Activated CD4-positive, CD25-positive, alpha-beta regulatory T cell (primary cell): ENCODE results near the gene HK1.
"Not testable (repeated sequence)": the region's sequence is repeated elsewhere in the genome, so short reads cannot be mapped to it uniquely, and the experiment has no call there.

ENCODE experiments used
- DNase-seq, 4 experiments: peaks; one replicate each; lab custom pipeline; 2025; lab: John Stamatoyannopoulos, UW

The HK1 gene

DNA sequence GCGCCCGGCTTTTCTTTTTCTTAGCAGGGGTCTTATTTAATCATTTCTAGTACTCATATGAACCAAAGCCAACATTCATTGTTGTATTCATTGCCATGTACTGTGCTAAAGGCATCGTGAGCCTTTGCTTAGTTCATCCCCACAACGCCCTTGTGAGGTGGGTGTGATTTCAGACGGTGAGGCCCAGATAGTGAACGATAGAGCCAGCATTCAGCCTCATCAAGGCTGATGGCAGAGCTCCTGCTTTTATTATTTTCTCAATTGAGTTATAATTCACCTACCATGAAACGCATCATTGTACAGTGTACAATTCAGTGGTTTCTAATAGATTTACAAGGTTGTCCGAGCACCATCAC lies 50.1 kb downstream of the HK1 start:
- no peak for DNase-seq

- DNase-seq, result not testable (repeated sequence)
Measured at GRCh38 chr10:69328888-69329287, 50.6 kb downstream of the HK1 start.

- no peak for DNase-seq
Measured at GRCh38 chr10:69329721-69330178, 51.5 kb downstream of the HK1 start.

DNA sequence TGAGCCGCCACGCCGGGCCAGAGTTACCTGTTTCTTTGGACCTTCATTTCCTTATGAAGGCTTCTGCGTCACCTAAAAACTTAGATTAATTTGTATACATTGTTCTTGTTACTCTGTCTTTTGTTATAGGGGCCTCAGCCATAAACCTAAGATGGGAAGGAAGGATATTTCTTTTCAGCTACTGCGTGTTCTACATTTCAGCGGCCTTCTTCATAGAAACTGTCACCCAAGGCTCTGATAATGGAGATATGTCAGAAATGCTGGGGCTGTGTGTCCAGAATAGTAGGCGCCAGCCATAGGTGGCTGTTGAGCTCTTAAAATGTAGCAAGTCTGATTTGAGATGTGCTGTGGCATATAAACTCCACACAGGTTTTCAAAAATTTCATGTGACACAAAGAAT lies 52.9 kb downstream of the HK1 start:
- no peak for DNase-seq

DNA sequence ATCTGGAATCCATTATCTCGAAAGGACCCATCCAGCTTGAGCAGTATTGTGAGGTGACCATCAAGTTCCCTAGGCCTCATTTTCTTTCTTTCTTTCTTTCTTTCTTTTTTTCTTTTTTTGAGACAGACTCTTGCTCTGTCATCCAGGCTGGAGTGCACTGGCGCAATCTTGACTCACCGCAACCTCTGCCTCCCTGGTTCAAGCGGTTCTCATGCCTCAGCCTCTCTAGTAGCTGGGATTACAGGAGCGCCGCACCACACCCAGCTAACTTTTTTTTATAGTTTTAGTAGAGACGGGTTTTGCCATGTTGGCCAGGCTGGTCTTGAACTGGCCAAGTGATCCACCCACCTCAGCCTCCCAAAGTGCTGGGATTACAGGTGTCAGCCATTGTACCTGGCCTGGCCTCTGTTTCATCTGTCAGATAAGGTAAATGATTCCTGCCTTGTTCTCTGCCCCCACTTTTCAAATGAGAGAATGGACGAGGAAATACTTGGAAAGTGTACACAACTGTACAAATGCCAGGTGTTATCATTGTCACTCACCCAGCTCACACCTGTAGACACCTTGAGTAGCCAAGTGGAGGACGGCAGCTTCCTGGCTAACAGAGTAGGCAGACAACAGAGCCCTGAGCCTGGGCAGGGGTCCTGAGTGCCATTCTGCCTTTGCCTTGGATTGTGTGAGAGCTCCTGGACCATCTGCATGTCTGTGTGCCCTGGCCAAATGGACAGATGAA lies 54.1 kb downstream of the HK1 start:
- DNase-seq, result no peak

DNA sequence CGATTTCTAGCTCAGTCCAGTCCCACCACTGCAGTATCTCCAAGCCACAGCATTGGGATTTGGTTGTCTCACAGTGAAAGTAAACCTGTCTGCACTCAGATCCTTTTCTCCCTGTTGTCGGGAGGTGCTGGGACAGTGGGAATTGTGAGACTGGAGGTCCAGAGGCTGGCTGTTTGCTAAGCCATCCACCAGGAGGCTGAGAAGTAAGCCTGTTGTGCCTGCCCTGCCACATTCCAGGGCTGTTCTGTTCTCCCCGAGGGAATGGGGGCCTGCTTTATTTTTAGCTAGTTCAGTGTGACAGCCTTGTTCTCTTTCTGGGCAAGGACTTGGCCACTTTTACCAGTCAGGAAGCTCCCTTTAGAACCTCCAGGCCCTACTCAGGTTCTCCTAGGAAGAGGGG lies 54.9 kb downstream of the HK1 start:
- no peak for DNase-seq

GRCh38 chr10:69333865-69334301 lies 55.6 kb downstream of the HK1 start:
- DNase-seq, result not testable (repeated sequence)

DNA sequence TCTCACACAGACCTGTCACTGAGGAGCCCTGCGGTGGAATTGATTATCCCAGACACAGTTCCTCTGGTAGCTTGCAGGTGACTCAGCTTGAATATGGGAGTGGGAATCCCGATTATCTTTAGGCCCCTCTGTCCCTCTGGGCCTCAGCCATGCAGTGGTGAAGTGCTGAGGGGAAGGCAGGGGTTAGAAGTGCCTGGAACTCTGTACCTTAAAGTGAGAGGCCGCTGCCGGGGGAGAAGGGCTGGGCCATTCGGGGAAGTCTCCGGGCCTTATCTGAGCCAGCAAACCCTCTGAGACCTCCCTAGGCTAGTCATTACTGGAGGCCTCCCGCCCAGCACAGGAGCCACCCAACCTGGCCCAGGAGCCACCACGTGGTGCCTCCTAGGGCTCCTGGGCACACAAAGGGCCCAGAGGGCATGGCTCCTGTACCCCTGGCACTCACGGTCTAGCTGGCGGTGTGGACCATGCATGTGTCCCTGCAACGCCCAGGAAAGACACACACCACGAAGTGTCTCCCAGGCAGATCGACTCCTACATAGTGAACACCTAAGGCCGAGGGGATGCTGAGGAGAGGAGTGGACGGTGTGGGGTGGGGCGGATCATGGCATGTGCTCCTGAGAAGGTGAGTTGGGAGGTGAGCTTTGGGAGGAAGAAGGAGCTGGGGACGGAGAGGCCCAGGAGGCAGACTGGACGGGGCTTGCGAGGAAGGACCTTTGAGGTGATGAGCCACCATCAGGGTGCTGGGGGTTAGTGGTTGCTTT lies 56.2 kb downstream of the HK1 start:
- no peak for DNase-seq

DNA sequence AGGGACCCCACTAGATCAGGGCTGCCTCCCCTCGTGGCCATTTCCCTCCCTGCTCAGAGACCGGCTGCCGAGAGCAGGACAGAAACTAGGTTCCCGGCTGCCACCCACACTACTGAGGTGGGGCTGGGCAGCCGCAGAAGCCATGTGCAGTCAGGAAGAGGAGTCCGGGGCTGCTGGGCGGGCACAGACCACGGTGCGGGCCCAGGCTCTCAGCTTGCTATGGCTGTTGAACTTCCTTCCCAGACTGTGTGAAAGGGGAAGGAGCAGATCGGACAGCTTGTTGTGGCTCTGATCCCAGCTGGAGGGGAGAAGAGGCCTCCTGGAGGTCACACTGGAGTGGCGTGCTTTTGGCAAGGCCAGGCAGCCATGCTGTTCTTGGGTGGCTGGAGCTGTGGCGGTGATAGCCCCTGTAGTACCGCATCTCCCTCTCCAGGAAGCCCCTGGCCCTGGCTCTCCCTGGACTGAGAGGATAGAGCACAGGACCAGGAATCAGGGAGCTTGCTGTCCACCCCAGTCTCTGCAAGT lies 56.8 kb downstream of the HK1 start:
- DNase-seq, result no peak

- DNase-seq, result no peak
Measured at GRCh38 chr10:69335613-69336012, 57.3 kb downstream of the HK1 start.

DNA sequence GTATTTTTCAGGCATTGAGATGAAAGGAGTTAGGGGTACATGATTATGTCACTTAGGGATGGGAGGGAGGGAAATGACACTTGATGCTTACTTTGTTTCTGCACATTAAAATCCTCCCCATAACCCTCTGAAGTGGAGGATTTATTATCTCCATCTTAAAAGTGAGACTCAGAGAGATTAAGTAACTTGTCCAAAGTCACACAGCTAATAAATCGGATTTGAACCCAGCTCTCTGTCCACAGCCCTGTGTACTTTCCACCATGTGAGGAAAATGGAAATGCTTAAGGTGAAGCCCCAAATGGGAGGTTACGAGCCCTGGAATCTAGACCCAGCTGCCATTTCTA lies 58.6 kb downstream of the HK1 start:
- no peak for DNase-seq

- DNase-seq, result no peak
Measured at GRCh38 chr10:69337296-69338132, 59.2 kb downstream of the HK1 start.

DNA sequence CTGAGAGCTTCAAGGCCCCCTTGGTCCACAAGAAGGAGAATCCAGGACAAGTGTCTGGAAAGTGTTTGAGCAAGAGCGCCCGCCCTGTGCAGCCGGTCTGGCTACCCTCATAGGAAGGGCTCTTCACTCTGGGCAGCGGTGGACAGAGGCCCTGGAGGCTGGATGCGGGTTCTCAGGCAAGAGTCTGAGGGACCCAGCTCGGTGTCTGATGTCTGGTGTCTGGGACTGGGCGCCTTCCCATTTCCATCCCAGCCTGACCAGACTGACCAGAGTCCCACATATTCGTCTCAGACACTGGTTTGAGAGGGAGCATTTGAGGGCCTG lies 59.8 kb downstream of the HK1 start:
- DNase-seq, result no peak

DNA sequence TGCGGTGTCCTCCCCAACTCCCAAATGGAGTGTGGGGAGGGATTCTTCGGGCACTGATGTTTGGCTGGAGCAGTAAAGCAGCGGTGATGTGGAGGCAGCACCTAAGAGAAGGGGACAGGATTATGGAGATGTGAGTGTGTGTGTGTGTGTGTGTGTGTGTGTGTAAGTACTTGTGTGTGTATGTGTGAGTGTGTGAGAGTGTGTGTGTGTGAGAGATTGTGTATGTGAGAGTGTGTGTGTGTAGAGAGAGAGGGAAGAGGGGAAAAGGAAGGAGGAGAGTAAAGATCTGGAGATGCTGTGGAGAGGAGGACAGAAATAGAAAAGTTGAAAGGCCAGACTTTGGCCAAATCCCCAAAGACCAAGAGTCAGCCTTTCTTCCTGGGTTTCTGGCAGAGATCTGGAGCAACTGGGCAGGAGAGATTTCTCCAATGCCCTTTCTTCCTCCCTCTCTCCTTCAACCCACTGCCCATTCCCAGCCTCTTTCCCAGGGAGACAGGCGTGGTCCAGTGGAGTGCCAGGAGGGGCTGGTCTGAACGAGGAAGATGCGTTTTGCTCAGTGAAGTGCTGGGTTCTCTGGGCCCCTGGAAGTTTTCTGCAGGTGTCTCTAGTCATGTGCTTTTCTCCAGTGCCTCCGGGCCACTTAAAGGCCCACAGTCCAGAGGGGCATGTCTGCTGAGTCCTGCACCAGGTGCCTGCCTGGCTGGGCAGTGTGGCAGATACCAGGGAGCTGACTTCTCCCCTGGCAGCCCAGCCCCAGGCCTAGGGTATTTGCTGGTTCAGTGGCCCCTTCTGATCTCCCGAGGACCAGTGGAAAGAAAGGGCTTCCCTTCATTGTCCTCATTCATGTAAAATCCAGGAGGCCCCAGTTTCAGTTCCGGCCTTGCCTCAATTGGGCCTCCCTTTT lies 60.5 kb downstream of the HK1 start:
- DNase-seq, result no peak

- no peak for DNase-seq
Measured at GRCh38 chr10:69340695-69341094, 62.4 kb downstream of the HK1 start.

DNA sequence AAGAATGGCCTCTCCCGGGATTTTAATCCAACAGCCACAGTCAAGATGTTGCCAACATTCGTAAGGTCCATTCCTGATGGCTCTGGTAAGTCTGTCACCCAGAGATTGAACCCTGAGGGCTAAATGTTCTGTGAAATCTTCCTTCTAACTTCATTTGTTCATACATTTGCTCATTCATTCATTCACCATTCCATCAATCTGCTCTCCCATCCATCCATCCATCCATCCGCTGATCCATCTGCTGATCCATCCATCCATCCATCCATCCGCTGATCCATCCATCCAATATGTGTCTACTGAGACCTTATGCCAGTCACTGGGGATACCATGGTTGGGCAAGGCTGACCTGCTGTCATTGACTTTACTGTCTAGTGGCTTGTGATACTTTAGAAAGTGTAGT lies 65.6 kb downstream of the HK1 start:
- no peak for DNase-seq

DNA sequence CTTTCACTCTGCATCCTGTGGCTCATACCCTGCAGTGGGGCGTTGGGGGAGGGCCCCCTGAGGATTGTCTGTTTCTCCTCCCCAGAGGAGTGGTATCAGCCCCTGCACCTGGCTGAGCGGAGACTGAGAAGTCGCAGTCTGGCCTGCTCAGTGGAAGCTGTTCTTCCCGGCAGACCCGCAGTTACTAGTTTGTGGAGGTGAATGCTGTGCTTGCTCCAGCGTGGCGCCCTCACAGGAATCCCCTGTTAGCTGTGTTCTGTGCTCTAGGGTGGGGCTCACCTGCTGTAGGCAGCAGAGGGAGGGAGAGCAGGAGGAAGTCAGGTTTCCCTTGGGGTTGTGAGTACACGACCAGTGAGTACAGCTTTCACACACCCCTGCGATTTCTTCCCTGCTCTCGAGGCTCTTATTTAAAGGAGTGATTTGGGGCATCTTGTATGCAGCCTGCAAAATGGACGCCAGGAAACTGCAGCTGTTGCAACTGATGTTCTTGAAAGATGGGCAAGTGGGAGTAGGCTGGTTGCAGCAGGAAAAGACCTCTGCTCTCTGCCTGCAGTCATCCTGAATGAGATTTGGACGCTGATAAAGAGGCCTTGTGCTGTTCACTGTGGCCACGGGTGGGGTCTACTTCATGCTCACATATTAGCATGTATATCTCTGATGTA lies 66.4 kb downstream of the HK1 start:
- DNase-seq, result no peak

- no peak for DNase-seq
Measured at GRCh38 chr10:69345402-69345801, 67.1 kb downstream of the HK1 start.

DNA sequence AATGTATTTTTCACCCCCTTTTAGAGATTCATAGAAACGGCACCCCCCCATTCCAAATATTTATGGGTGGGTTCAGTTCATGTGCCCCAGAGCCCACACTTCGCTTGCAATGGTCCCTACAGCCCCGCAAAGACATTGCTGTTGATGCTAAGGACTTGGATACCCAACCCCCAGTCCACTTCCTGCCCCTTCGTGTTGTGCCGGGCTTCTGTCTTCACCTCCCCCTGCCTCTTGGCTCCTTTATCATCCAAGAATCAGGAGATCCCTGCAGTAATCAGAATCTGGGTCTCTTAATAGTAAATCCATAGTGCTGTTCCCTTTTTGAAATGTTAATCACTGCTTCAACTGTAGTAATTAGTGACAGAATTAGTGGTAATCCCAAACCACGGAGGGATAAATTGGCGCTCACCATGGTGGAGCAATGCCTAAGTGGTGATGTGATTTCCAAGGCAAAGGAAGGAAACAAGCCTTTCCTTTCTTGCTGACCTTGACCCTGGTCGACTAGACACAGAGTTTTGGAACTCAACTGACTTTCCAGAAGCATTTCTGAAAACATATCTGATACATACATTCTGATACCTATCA lies 67.7 kb downstream of the HK1 start:
- DNase-seq, result no peak

DNA sequence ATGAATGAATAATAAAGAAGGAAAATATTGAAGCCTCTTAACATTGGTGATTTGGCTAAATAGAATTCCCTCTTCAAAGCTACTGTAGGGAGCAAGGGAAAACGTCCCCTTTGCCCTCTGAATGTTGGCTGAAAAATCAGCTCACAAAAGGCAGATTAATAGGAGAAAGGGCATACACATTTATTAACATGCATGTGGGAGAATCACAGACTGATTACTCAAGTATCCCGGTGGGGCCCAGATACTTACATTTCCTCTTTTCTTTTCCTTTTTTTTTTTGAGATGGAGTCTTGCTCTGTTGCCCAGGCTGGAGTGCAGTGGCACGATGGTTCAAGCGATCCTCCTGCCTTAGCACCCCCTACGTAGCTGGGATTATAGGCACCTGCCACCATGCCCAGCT lies 68.5 kb downstream of the HK1 start:
- no peak for DNase-seq
